HG02970 (cell line): ENCODE measurements around the gene SKAP2.

Experiments
- ATAC-seq: cut with Tn5 transposase; IDR thresholded peaks from one replicate; pipeline ENCODE4 v1.9.1; 2021; ENCODE audit warnings: mild to moderate bottlenecking, moderate library complexity, moderate number of reproducible peaks; ENCODE audit not compliant: unreplicated experiment, low FRiP score

SKAP2 gene

DNA sequence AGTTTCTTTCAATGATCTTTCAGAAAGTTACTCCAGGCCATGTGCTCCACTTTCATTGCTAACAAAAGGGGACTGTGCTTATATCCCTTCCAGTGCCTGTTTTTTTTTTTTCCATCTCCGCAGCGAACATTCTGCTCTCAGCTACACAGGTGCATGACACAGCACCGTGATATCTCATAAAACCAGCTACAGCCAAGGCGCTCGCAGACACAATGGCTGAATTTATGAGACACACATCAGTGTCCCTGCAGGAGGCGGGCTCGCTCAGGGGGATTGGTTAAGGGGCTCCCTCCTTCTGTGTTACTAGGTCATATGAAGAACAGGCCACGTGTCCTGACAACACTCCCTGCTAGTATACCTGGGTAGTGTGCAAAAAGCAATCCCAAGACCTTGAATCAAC, 245.5 kb downstream of the SKAP2 start:
- no peak for ATAC-seq

DNA sequence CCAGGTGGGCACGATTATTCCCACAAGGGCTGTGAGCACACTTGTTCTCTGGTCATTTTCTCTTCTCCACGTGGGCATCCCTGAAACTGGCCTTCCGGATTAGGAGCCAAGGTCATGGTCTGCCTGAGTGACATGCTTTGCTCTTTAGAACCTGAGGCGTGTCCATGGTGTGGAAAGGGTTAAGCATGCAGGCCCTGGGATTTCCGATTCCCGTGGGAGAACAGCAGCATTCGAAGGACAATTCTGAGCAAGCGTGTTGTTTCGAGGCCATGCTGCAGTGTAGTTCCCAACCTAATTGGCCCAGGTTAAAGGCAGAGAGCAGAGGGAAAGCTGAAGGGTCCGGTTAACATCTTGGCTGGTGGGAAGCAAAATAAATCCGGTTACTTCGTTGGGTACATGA, 245.9 kb downstream of the SKAP2 start:
- ATAC-seq: no peak
